HCT116 (cell line): ENCODE data around the gene ABHD17C. TPM values are rescaled to one million over a fixed set of nuclear protein-coding genes. Genes with fewer than 3 reads are reported as not detected.

Experiments
- ATAC-seq: fragments of 200-7000 bp; cut with Tn5 transposase; 2 replicates; pipeline ENCODE4 v1.9.1; 2020; ENCODE audit warnings: mild to moderate bottlenecking, moderate library complexity
- BruUV-seq: library from RNA; stranded (reverse); fragments of 400-500 nt; replicated peaks from 2 replicates; lab custom pipeline; 2021; lab: Mats Ljungman, UMichigan
- CTCF ChIA-PET: fragments of 300-600 bp; sonication (Branson Sonifier 250); formaldehyde crosslinking; loops from one replicate; lab custom pipeline; 2021; ENCODE audit warnings: antibody characterized with exemption; lab: Charles Lee
- POLR2A ChIA-PET: fragments of 300-600, 350-600 bp; sonication (Branson Sonifier 250); formaldehyde crosslinking; loops from one replicate; lab custom pipeline; 2021; ENCODE audit warnings: antibody characterized with exemption; lab: Charles Lee
- RAD21 ChIA-PET, 2 experiments: fragments of 300-600 bp; sonication (Branson Sonifier 250); formaldehyde crosslinking; loops; one replicate each; lab custom pipeline; 2023; ENCODE audit warnings: low total read pairs in 2 of 2; ENCODE audit not compliant: uncharacterized antibody in 2 of 2, unreplicated experiment in 2 of 2, low non-redundant PET in 1 of 2; lab: Charles Lee
- DNase-seq: peaks from one replicate; pipeline ENCODE4 v3.0.0-alpha.2; 2010; ENCODE audit warnings: low read depth, low spot score
- H2AFZ ChIP-seq: fragments of 200-600 bp; shearing (Covaris generic), sonication (generic); 2 replicates; pipeline ENCODE4 v1.6.1; 2017; ENCODE audit warnings: low read depth, mixed run types, mixed read lengths, antibody characterized with exemption, low read length; ENCODE audit not compliant: poor library complexity, severe bottlenecking
- H3K27ac ChIP-seq: 2 replicates; pipeline ENCODE4 v1.5.1; 2012; ENCODE audit warnings: low read depth, low read length
- H3K27me3 ChIP-seq: fragments of 200-600 bp; sonication (generic); 2 replicates; pipeline ENCODE4 v1.6.1; 2016; ENCODE audit warnings: mixed run types, low read length, mixed read lengths; ENCODE audit not compliant: insufficient read depth
- H3K36me3 ChIP-seq, 2 experiments: fragments of 200-500 bp in 1 of 2; fragments of 200-600 bp in 1 of 2; sonication (Bioruptor generic) in 1 of 2; sonication (generic) in 1 of 2; 2 replicates each; pipeline versions ENCODE4 v1.5.1 to v1.6.1; 2014 to 2016; ENCODE audit warnings: low read length in 2 of 2, inconsistent platforms in 1 of 2, mixed read lengths in 1 of 2, mixed run types in 1 of 2; ENCODE audit not compliant: insufficient read depth in 2 of 2, control insufficient read depth in 1 of 2
- H3K4me1 ChIP-seq, 2 experiments: fragments of 200-600 bp in 1 of 2; sonication (generic) in 1 of 2; 2 replicates each; pipeline versions ENCODE4 v1.5.1 to v1.6.1; 2012 to 2017; ENCODE audit warnings: low read length in 2 of 2, inconsistent platforms in 1 of 2, mild to moderate bottlenecking in 1 of 2, mixed read lengths in 1 of 2, mixed run types in 1 of 2, moderate library complexity in 1 of 2; ENCODE audit not compliant: insufficient read depth in 2 of 2, control insufficient read depth in 1 of 2
- H3K4me2 ChIP-seq: fragments of 200-600 bp; sonication (generic); 2 replicates; pipeline ENCODE4 v1.6.1; 2017; ENCODE audit warnings: mixed run types, low read length, mixed read lengths
- H3K4me3 ChIP-seq, 2 experiments: fragments of 200-600 bp in 1 of 2; sonication (generic) in 1 of 2; replicated peaks in 1 of 2; 2 replicates each; pipeline ENCODE4 v1.5.1; 2011 to 2016; ENCODE audit warnings: low read length in 2 of 2, control low read depth in 1 of 2, low read depth in 1 of 2, mild to moderate bottlenecking in 1 of 2, mixed read lengths in 1 of 2, mixed run types in 1 of 2
- H3K79me2 ChIP-seq: fragments of 200-600 bp; sonication (generic); 2 replicates; pipeline ENCODE4 v1.6.1; 2017; ENCODE audit warnings: mild to moderate bottlenecking, mixed run types, low read length, moderate library complexity, mixed read lengths; ENCODE audit not compliant: insufficient read depth
- H3K9ac ChIP-seq: fragments of 200-600 bp; sonication (generic); 2 replicates; pipeline ENCODE4 v1.6.1; 2016; ENCODE audit warnings: low read length, mixed read lengths
- H3K9me2 ChIP-seq: fragments of 200-600 bp; sonication (generic), shearing (Covaris generic); 2 replicates; pipeline ENCODE4 v1.6.1; 2017; ENCODE audit warnings: mixed run types, mild to moderate bottlenecking, moderate library complexity; ENCODE audit not compliant: insufficient read depth
- H3K9me3 ChIP-seq, 2 experiments: fragments of 200-500 bp in 1 of 2; fragments of 200-600 bp in 1 of 2; sonication (Bioruptor generic) in 1 of 2; sonication (generic) in 1 of 2; 2 replicates each; pipeline ENCODE4 v1.6.1; 2014 to 2017; ENCODE audit warnings: low read length in 2 of 2, mixed read lengths in 2 of 2, inconsistent platforms in 1 of 2, low read depth in 1 of 2, mild to moderate bottlenecking in 1 of 2, mixed run types in 1 of 2, moderate library complexity in 1 of 2; ENCODE audit not compliant: control insufficient read depth in 1 of 2, insufficient read depth in 1 of 2
- H4K20me1 ChIP-seq: fragments of 200-600 bp; sonication (generic), shearing (Covaris generic); 2 replicates; pipeline ENCODE4 v1.6.1; 2017; ENCODE audit warnings: mixed run types, mild to moderate bottlenecking, moderate library complexity; ENCODE audit not compliant: insufficient read depth
- CBX3 ChIP-seq: IDR thresholded peaks from 2 replicates; pipeline ENCODE4 v1.6.1; 2012; ENCODE audit warnings: low read depth
- CEBPB ChIP-seq: IDR thresholded peaks from 2 replicates; pipeline ENCODE4 v1.6.1; 2012; ENCODE audit warnings: low read depth
- ELF1 ChIP-seq: IDR thresholded peaks from 2 replicates; pipeline ENCODE4 v1.6.1; 2012; ENCODE audit warnings: low read depth, borderline replicate concordance
- JUND ChIP-seq: IDR thresholded peaks from 2 replicates; pipeline ENCODE4 v1.6.1; 2012
- RAD21 ChIP-seq: IDR thresholded peaks from 2 replicates; pipeline ENCODE4 v1.6.1; 2012; ENCODE audit warnings: low read depth, mild to moderate bottlenecking
- SIN3A ChIP-seq: IDR thresholded peaks from 2 replicates; pipeline ENCODE4 v1.6.1; 2012; ENCODE audit warnings: low read depth
- SRF ChIP-seq: IDR thresholded peaks from 2 replicates; pipeline ENCODE4 v1.6.1; 2012; ENCODE audit warnings: low read depth
- ZFX ChIP-seq: fragments of 450-650 bp; IDR thresholded peaks from 2 replicates; pipeline ENCODE4 v1.6.1; 2017
- intact Hi-C: fragments of 100-400 bp; cut with micrococcal nuclease; formaldehyde crosslinking; loops from 2 replicates; pipeline ENCODE4 v1.10.0; 2022
- total RNA-seq: library from RNA; stranded (reverse); gene quantifications from one replicate; pipeline ENCODE4 v1.2.1, GENCODE V29; 2021; ENCODE audit not compliant: unreplicated experiment
- TF ChIP-seq, protein P1 (sequence below), 3 experiments: fragments of 200-600 bp in 1 of 3; sonication (generic) in 1 of 3; IDR thresholded peaks in 2 of 3; conservative IDR thresholded peaks in 1 of 3; 2 replicates each; pipeline ENCODE4 v1.5.1; 2012 to 2017; ENCODE audit warnings: low read depth in 2 of 3, low read length in 2 of 3, antibody characterized with exemption in 1 of 3, borderline replicate concordance in 1 of 3, control low read depth in 1 of 3, mild to moderate bottlenecking in 1 of 3, mixed read lengths in 1 of 3, mixed run types in 1 of 3, moderate library complexity in 1 of 3; ENCODE audit not compliant: insufficient read depth in 1 of 3

Gene ABHD17C
- total RNA-seq, 1 experiment from 2014 or later = 27.9 TPM

DNA sequence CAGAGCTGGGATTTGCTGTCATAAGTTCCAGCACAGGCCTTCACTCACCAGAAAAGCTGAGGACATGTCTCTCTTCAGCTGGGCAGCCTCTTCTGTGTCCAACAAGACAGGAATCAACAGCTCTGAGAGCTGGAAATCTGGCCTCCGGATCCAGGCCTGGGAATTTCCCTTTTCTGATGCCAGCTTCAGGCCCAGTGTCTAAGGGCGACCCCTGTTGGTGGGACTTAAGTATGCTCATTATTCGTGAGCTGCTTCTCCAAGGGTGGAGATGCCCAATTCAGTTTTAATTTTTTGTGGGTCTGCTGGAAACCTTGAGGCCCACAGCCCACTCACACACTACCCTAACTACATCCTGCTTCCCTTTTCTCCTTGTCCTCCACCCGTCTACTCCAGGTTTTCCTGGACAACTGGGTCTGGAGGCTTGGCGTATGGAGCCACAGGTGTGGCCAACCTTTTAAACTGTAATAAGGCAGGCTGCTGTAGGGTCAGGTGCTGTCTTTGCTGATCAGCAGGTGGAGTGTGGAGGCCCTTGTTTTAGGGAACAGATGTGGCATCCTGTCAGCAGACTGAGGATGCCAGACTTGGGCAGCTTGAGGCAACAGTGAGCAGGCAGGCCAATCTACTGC is 81.4 kb downstream of the ABHD17C start:
- CTCF ChIA-PET = interaction anchor here (0.6 to 6.0 kb wide), 37 partner anchors 9 to 1437 kb away, joined by 3 to 136 read pairs (median 4); partner anchors contain the start of gene ABHD17C
- H3K27ac ChIP-seq = no peak overlapping the region
- BruUV-seq = no TSS peak

More for the DNA sequence above, 81.4 kb downstream of the ABHD17C start:
- DNase-seq = peak; percentile 66
- no peaks in the 10 kb centered on the region for H4K20me1 ChIP-seq
- peaks cover 4 to 19% of the 10 kb centered on the region in 2 experiments; a peak in 2 of 4 replicates for H3K4me1 ChIP-seq
- H3K4me3 ChIP-seq = no peak overlapping the region
- H2AFZ ChIP-seq = peak overlapping the region; percentile 79
- no peaks in the 10 kb centered on the region for H3K79me2 ChIP-seq
- no peak overlapping the region for H3K9ac ChIP-seq
- H3K9me2 ChIP-seq = no peaks in the 10 kb centered on the region
- TF ChIP-seq CBX3 (0 out of 2 replicates have a peak, but pooled peaks have one; percentile 6), CEBPB (no peak), ZFX (no peak), SIN3A (no peak), SRF (no peak), RAD21 (peak; percentile 93), JUND (no peak), ELF1 (no peak)
- TF ChIP-seq, protein P1, sequence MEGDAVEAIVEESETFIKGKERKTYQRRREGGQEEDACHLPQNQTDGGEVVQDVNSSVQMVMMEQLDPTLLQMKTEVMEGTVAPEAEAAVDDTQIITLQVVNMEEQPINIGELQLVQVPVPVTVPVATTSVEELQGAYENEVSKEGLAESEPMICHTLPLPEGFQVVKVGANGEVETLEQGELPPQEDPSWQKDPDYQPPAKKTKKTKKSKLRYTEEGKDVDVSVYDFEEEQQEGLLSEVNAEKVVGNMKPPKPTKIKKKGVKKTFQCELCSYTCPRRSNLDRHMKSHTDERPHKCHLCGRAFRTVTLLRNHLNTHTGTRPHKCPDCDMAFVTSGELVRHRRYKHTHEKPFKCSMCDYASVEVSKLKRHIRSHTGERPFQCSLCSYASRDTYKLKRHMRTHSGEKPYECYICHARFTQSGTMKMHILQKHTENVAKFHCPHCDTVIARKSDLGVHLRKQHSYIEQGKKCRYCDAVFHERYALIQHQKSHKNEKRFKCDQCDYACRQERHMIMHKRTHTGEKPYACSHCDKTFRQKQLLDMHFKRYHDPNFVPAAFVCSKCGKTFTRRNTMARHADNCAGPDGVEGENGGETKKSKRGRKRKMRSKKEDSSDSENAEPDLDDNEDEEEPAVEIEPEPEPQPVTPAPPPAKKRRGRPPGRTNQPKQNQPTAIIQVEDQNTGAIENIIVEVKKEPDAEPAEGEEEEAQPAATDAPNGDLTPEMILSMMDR (IDR thresholded peaks at IDR 0.05 in 2 of 3, conservative IDR thresholded peaks at IDR 0.05 in 1 of 3; ENCODE audit: borderline replicate concordance in 1 of 3, insufficient read depth in 1 of 3, low read depth in 2 of 3, low read length in 2 of 3) = peak; percentile 74 to 94 (median 90)
- RAD21 ChIA-PET = interaction anchor here (0.9 to 2.9 kb wide), 7 partner anchors 116 to 209 kb away, joined by 4 to 22 read pairs (median 6); no protein-coding TSS in a partner anchor
- POLR2A ChIA-PET = interaction anchor here (1.1 to 1.7 kb wide), 2 partner anchors 211 to 320 kb away, joined by 4 read pairs; no protein-coding TSS in a partner anchor
- peak; percentile 52 for ATAC-seq
- peak overlapping the region; percentile 14; the same call in 1 of the 2 replicates for H3K4me2 ChIP-seq
- H3K36me3 ChIP-seq = no peaks in the 10 kb centered on the region
- no peaks in the 10 kb centered on the region for H3K27me3 ChIP-seq
- intact Hi-C loops = loop anchor here (1.0 to 10.0 kb wide), 5 partner anchors 209 to 532 kb away; no protein-coding TSS in a partner anchor
- H3K9me3 ChIP-seq = no peaks in the 10 kb centered on the region
